Activated T-cell treated with anti-CD3 and anti-CD28 coated beads, Interleukin-2, amount 50 U/mL, for 72 hours (primary cell): ENCODE data around the gene NSDHL. TPM values are rescaled to one million over a fixed set of nuclear protein-coding genes. Genes with fewer than 3 reads are reported as not detected.
"Not testable (repeated sequence)": the region's sequence is repeated elsewhere in the genome, so short reads cannot be mapped to it uniquely, and the experiment has no call there.

Source experiments
- ATAC-seq, 2 donors: fragments of 150-1000 bp; cut with Tn5 transposase; replicated peaks in 1 of 2; 2 replicates each; pipeline ENCODE4 v1.10.0; 2021; ENCODE audit warnings: moderate library complexity in 2 of 2, mild to moderate bottlenecking in 1 of 2
- DNase-seq, 2 donors: peaks; one replicate each; pipeline ENCODE4 v3.0.0; 2021 to 2022; ENCODE audit warnings: mixed read lengths in 1 of 2
- H3K27ac Mint-ChIP-seq: one replicate; pipeline ENCODE4 v1.8.0; 2022; ENCODE audit warnings: mild to moderate bottlenecking, moderate library complexity, mixed read lengths
- H3K27me3 Mint-ChIP-seq: one replicate; pipeline ENCODE4 v1.8.0; 2022; ENCODE audit warnings: low read depth, mixed read lengths
- H3K36me3 Mint-ChIP-seq, 2 donors: one replicate each; pipeline ENCODE4 v1.8.0; 2022; ENCODE audit warnings: mixed read lengths in 2 of 2, mild to moderate bottlenecking in 1 of 2; ENCODE audit not compliant: insufficient read depth in 2 of 2
- H3K4me1 Mint-ChIP-seq: one replicate; pipeline ENCODE4 v1.8.0; 2022; ENCODE audit warnings: low read depth, mixed read lengths
- H3K4me3 Mint-ChIP-seq, 2 donors: one replicate each; pipeline ENCODE4 v1.8.0; 2022; ENCODE audit warnings: mild to moderate bottlenecking in 2 of 2, mixed read lengths in 2 of 2, moderate library complexity in 2 of 2
- H3K9me3 Mint-ChIP-seq, 2 donors: one replicate each; pipeline ENCODE4 v1.8.0; 2022; ENCODE audit warnings: mixed read lengths in 2 of 2
- total RNA-seq, 2 donors: library from RNA; stranded (reverse); gene quantifications; one replicate each; pipeline ENCODE4 v1.2.3, GENCODE V29; 2022

The NSDHL gene
- total RNA-seq, 2 donors from 2014 or later, result 10.8 to 13.9 TPM

DNA sequence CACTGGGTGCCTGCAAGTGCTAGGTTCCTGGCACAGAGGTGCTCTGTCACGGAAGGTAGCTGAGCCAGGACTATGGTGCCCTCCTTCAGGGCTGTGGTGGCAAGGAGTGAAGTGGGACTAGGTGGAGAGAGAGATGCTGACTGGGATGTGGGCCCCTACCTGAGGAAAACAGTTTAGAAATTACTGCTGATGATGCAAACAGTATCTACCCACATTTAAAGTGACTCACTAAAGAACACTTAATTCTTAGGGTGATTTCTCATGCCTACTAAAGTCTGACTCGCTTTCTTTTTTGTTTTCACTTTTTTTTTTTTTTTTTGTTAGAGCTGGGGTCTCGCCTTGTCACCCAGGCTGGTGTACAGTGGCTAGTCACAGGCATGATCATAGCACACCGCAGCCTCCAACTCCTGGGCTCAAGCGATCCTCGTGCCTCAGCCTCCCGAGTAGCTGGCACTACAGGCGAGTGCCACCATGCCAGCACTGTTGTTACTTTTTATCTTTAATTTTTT lies 70.1 kb downstream of the NSDHL start:
- Mint-ChIP-seq H3K27me3 (peaks cover 38% of the 10 kb centered on the region), H3K4me1 (peaks cover 8% of the 10 kb centered on the region), H3K4me3 (no peak overlapping the region), H3K27ac (no peak overlapping the region), H3K9me3 (no peaks in the 10 kb centered on the region), H3K36me3 (no peaks in the 10 kb centered on the region)
- no peak for DNase-seq
- peak; percentile 61 to 72 for ATAC-seq

DNA sequence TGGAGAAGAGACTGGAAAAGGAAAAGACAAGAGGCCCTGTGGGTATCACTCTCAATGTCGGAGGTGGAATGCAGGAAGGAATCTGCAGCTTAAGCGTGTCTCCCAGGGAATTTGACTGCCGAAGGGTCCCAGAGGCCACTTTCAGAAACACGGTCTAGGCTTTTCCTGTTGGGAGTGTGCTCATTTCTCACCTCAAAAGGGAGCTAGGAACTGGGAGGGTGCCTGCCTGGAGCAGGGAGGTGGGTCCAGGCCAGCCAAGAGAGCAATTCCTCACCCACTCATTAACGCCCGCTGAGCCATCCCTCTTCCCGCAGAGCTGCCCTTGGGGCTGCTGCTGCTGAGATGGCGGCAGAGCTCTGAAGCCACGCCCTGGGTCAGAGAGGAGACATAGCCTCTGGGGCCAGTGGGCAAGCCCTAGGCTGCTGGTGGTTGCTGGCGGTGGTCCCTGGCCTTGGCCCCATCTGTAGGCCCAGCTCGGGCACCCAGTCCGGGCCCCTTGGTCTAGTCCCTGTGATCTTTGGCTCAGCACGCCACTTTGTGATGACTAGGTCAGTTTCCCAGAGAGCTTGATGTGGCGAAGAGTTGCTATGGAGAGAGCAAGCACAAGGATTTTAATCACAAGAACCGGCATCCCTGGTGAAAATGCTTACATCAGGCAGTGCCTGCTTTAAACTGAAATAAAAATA lies 71.1 kb downstream of the NSDHL start:
- Mint-ChIP-seq H3K9me3 (no peaks in the 10 kb centered on the region), H3K4me1 (peaks cover 8% of the 10 kb centered on the region), H3K27me3 (peaks cover 32% of the 10 kb centered on the region), H3K27ac (no peak overlapping the region), H3K4me3 (no peak overlapping the region), H3K36me3 (no peaks in the 10 kb centered on the region)
- DNase-seq (no peak), ATAC-seq (no peak)

- Mint-ChIP-seq H3K27ac (no peak overlapping the region), H3K4me1 (peaks cover 8% of the 10 kb centered on the region), H3K27me3 (peaks cover 34% of the 10 kb centered on the region), H3K36me3 (no peaks in the 10 kb centered on the region), H3K9me3 (no peaks in the 10 kb centered on the region), H3K4me3 (no peak overlapping the region)
- no peak for DNase-seq
- ATAC-seq, result no peak
These were observed 71.6 kb downstream of the NSDHL start for GRCh38 chrX:152902502-152902820.

GRCh38 chrX:152903589-152903988 lies 72.7 kb downstream of the NSDHL start:
- H3K9me3 Mint-ChIP-seq, result no peaks in the 10 kb centered on the region
- no peak overlapping the region for H3K4me3 Mint-ChIP-seq
- peaks cover 8% of the 10 kb centered on the region for H3K4me1 Mint-ChIP-seq
- no peaks in the 10 kb centered on the region for H3K36me3 Mint-ChIP-seq
- H3K27me3 Mint-ChIP-seq, result peaks cover 36% of the 10 kb centered on the region
- no peak for DNase-seq
- no peak for ATAC-seq
- H3K27ac Mint-ChIP-seq, result no peak overlapping the region

GRCh38 chrX:152904151-152905080 lies 73.6 kb downstream of the NSDHL start:
- peak; percentile 27 to 43 for ATAC-seq
- H3K9me3 Mint-ChIP-seq, result no peaks in the 10 kb centered on the region
- peak; percentile 29 to 43 for DNase-seq
- H3K27me3 Mint-ChIP-seq, result peaks cover 33% of the 10 kb centered on the region
- H3K36me3 Mint-ChIP-seq, result no peaks in the 10 kb centered on the region
- H3K27ac Mint-ChIP-seq, result no peak overlapping the region
- H3K4me3 Mint-ChIP-seq, result no peak overlapping the region
- H3K4me1 Mint-ChIP-seq, result peaks cover 8% of the 10 kb centered on the region

GRCh38 chrX:152905081-152905420 lies 74.2 kb downstream of the NSDHL start:
- DNase-seq, result no peak
- Mint-ChIP-seq H3K4me3 (no peak overlapping the region), H3K4me1 (peaks cover 8% of the 10 kb centered on the region), H3K9me3 (no peaks in the 10 kb centered on the region), H3K27ac (no peak overlapping the region), H3K36me3 (no peaks in the 10 kb centered on the region), H3K27me3 (peaks cover 27% of the 10 kb centered on the region)
- ATAC-seq, result no peak

GRCh38 chrX:152907084-152907651 lies 76.3 kb downstream of the NSDHL start:
- Mint-ChIP-seq H3K4me1 (no peaks in the 10 kb centered on the region), H3K9me3 (no peaks in the 10 kb centered on the region), H3K27me3 (peaks cover 16% of the 10 kb centered on the region), H3K4me3 (no peak overlapping the region), H3K36me3 (no peaks in the 10 kb centered on the region), H3K27ac (no peak overlapping the region)
- no peak for DNase-seq
- no peak for ATAC-seq

- no peak overlapping the region for H3K27ac Mint-ChIP-seq
- H3K27me3 Mint-ChIP-seq, result peaks cover 16% of the 10 kb centered on the region
- H3K4me3 Mint-ChIP-seq, result no peak overlapping the region
- ATAC-seq (no peak), DNase-seq (no peak)
- no peaks in the 10 kb centered on the region for H3K4me1 Mint-ChIP-seq
- no peaks in the 10 kb centered on the region for H3K36me3 Mint-ChIP-seq
- no peaks in the 10 kb centered on the region for H3K9me3 Mint-ChIP-seq
These were observed 77.6 kb downstream of the NSDHL start for GRCh38 chrX:152908486-152908885.

- not testable (repeated sequence) for H3K4me3 Mint-ChIP-seq, H3K27ac Mint-ChIP-seq, ATAC-seq, H3K36me3 Mint-ChIP-seq, DNase-seq, H3K9me3 Mint-ChIP-seq, H3K4me1 Mint-ChIP-seq
- peaks cover 19% of the 10 kb centered on the region for H3K27me3 Mint-ChIP-seq
These were observed 79.2 kb downstream of the NSDHL start for GRCh38 chrX:152910018-152910417.

DNA sequence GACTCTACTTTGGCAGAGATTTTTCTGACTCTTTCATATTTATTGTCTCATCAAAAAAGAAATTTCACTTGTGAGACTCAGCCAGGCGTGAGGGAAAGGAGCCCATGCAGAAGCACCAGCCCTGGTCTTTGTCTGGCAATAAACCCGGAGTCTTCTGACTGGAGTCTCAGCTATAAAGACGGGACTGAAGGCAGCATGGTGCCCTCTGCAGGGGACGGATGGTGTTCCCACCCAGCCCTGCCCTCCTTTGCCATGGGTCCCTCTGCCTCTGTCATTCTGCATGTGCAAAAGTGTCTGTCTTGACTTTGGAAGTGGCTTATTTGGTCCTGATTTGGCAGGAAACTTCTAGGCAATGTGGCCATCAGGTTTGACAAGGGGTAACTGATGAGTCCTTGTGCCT lies 81.2 kb downstream of the NSDHL start:
- H3K4me3 Mint-ChIP-seq, result no peak overlapping the region
- no peak overlapping the region for H3K27ac Mint-ChIP-seq
- H3K9me3 Mint-ChIP-seq, result no peaks in the 10 kb centered on the region
- DNase-seq (no peak), ATAC-seq (no peak)
- no peaks in the 10 kb centered on the region for H3K4me1 Mint-ChIP-seq
- peaks cover 14% of the 10 kb centered on the region for H3K27me3 Mint-ChIP-seq
- no peaks in the 10 kb centered on the region for H3K36me3 Mint-ChIP-seq

DNA sequence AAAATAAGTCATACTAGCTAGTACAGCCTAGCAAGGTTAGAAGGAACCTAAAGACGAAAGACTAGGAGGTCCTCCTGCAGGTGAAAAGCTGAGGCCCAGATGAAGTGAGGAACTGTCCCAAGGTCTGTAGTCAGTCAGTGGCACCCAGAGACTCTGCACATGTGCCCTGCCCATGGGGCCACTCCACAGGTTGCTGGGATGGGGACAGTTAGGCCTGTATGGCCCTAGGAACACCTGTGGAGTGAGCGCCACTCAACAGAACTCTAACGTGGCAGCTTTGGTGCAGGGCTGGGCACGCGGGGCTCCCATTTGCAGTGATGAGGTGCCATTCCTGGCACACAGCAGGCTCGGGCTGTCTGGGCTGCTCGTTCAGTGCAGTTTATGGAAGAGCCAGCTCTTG lies 81.8 kb downstream of the NSDHL start:
- Mint-ChIP-seq H3K9me3 (no peaks in the 10 kb centered on the region), H3K4me1 (no peaks in the 10 kb centered on the region), H3K27me3 (peaks cover 9% of the 10 kb centered on the region), H3K36me3 (no peaks in the 10 kb centered on the region), H3K27ac (no peak overlapping the region), H3K4me3 (no peak overlapping the region)
- ATAC-seq, result no peak
- no peak for DNase-seq

GRCh38 chrX:152913346-152913745 lies 82.5 kb downstream of the NSDHL start:
- Mint-ChIP-seq H3K27ac (no peak overlapping the region), H3K4me3 (no peak overlapping the region), H3K9me3 (no peaks in the 10 kb centered on the region), H3K4me1 (no peaks in the 10 kb centered on the region), H3K36me3 (no peaks in the 10 kb centered on the region), H3K27me3 (peaks cover 9% of the 10 kb centered on the region)
- DNase-seq (no peak), ATAC-seq (no peak)

GRCh38 chrX:152913910-152914309 lies 83.0 kb downstream of the NSDHL start:
- Mint-ChIP-seq H3K4me1 (no peaks in the 10 kb centered on the region), H3K36me3 (no peaks in the 10 kb centered on the region), H3K27ac (no peak overlapping the region), H3K4me3 (no peak overlapping the region), H3K9me3 (no peaks in the 10 kb centered on the region), H3K27me3 (peaks cover 9% of the 10 kb centered on the region)
- ATAC-seq (no peak), DNase-seq (no peak)
